Measurements from ENCODE around the gene NAA30.

NAA30 gene

GRCh38 chr14:57462551-57462950 lies 72.2 kb downstream of the NAA30 start:
- Histone ChIP-seq H3K4me3 (replicated peaks; ENCODE audit: insufficient read depth, low read length) (no peak overlapping the region), H3K27ac (replicated peaks) (no peak overlapping the region), H3K27me3 (ENCODE audit: insufficient read depth, poor library complexity, severe bottlenecking) (no peaks in the 10 kb centered on the region)
- TF ChIP-seq POLR2AphosphoS5 (IDR thresholded peaks at IDR 0.05; ENCODE audit: low read depth) (no peak), REST (IDR thresholded peaks at IDR 0.05; ENCODE audit: insufficient replicate concordance, low read depth) (no peak)
- no peak for DNase-seq (ENCODE audit: low read depth in 1 of 2, low spot score in 1 of 2)

GRCh38 chr14:57464008-57464730 lies 73.8 kb downstream of the NAA30 start:
- no peaks in the 10 kb centered on the region for H3K27me3 ChIP-seq (ENCODE audit: insufficient read depth, poor library complexity, severe bottlenecking)
- no peak overlapping the region for H3K4me3 ChIP-seq (replicated peaks; ENCODE audit: insufficient read depth, low read length)
- no peak for DNase-seq (ENCODE audit: low read depth in 1 of 2, low spot score in 1 of 2)
- no peak overlapping the region for H3K27ac ChIP-seq (replicated peaks)
- TF ChIP-seq SPI1 (IDR thresholded peaks at IDR 0.05; ENCODE audit: borderline replicate concordance, low read depth) (no peak), POLR2AphosphoS5 (IDR thresholded peaks at IDR 0.05; ENCODE audit: low read depth) (no peak), REST (IDR thresholded peaks at IDR 0.05; ENCODE audit: insufficient replicate concordance, low read depth) (no peak), GABPA (IDR thresholded peaks at IDR 0.05; ENCODE audit: low read depth) (no peak)
- TF ChIP-seq, protein P1, sequence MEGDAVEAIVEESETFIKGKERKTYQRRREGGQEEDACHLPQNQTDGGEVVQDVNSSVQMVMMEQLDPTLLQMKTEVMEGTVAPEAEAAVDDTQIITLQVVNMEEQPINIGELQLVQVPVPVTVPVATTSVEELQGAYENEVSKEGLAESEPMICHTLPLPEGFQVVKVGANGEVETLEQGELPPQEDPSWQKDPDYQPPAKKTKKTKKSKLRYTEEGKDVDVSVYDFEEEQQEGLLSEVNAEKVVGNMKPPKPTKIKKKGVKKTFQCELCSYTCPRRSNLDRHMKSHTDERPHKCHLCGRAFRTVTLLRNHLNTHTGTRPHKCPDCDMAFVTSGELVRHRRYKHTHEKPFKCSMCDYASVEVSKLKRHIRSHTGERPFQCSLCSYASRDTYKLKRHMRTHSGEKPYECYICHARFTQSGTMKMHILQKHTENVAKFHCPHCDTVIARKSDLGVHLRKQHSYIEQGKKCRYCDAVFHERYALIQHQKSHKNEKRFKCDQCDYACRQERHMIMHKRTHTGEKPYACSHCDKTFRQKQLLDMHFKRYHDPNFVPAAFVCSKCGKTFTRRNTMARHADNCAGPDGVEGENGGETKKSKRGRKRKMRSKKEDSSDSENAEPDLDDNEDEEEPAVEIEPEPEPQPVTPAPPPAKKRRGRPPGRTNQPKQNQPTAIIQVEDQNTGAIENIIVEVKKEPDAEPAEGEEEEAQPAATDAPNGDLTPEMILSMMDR (IDR thresholded peaks at IDR 0.05; ENCODE audit: insufficient read depth, low read length): no peak
